ENCODE results near the gene DYNAP.

DYNAP gene

DNA sequence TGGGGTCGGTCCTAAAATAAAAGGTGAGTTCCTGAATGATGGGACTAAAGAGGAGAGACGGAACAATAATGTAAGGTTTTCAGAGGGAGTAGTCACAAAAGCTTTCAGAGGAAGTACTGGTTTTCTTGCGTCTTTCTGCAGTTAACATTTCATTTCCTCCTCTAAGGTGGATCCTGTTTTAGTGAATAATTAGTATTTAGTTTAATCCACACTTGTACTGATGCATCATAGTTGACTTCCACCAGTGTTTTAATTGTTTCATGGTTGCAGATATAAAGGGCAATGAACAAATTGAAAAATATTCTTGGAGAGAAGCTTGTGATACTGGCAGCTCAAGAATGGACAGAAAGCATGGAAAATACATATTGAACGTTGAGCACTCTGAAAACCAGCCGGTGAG is at the start of gene DYNAP:
Gene DYNAP (plus strand): TSS at position 301 of the 400 bp plus-strand sequence. CDS start 38 bp downstream, at position 339.
- TF ChIP-seq CTCF (IDR thresholded peaks at IDR 0.05): no peak

DNA sequence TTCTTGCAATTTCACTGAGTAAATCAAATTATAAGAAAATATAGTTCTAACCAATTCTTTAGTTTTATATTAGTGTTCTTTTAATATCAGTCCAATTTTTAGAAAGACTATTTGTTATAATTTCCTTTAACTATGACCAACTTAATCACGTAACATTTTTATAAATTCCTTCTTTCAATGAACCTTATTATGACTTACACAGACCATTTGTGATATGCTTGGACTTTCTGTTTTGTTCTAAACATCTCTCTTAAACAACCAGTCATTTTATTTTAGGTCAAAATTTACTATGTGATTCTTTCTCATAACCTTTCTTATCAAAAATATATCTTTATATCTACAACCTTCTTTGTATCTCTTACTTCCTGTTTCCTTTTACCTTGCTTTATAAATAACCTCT is 39.5 kb upstream of the DYNAP start:
- TF ChIP-seq CTCF (IDR thresholded peaks at IDR 0.05): no peak

GRCh38 chr18:54555286-54555685 is 35.8 kb upstream of the DYNAP start:
- TF ChIP-seq CTCF (IDR thresholded peaks at IDR 0.05): no peak

GRCh38 chr18:54555996-54556395 is 35.0 kb upstream of the DYNAP start:
- no peak for TF ChIP-seq CTCF (IDR thresholded peaks at IDR 0.05)

DNA sequence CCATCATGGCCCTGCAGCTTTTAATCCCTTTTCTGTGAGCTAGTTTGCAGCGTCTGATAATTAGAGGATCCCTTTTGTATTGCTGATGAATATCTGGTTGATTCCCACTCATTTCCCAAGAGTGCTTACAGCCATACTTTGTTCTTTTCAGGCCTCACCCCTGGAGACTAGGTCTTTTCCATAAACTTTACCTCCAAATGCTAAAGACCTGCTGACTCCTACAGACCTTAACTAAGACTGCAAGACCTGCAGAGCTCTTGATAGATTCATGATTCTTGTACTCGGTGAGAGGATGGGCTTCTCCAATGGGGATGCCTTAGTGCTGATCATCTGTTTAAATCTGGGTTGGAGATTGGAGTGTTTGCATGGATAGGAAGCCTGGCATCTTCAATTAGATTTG is 33.1 kb upstream of the DYNAP start:
- TF ChIP-seq CTCF (IDR thresholded peaks at IDR 0.05): no peak

GRCh38 chr18:54558609-54559585 is 32.1 kb upstream of the DYNAP start:
- peak; percentile 83 for TF ChIP-seq CTCF (IDR thresholded peaks at IDR 0.05)

DNA sequence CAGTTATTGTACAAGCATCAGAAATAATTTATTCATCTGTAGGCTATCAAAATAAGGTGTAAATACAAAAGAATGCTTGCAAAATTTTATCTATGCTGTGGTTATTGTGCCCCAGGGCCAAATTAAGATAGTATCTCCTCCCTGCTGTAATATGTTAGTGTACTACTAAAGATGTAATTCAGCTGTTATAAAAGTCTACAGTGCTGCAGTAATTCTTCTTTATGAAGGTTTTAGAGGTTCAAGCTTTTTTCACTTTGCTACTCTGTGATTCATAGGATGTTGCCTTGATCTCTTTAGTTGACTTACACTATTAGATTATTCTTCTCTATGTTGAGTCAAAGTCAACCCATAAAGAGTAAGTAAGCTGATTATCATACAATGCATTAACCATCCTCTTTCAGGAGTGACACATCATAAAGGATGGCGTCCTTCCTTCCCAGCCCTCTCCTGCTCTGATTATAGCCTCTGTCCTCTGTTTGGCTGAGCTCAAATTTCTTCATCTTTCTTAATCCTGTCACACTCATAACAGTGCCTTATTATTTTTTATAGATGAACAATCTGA is 29.3 kb upstream of the DYNAP start:
- no peak for TF ChIP-seq CTCF (IDR thresholded peaks at IDR 0.05)

Data from LNCAP (cell line).